Peyer's patch (tissue), 4 donors: Measurements from ENCODE around the gene FOSL1. TPM values are rescaled to one million over a fixed set of nuclear protein-coding genes. Genes with fewer than 3 reads are reported as not detected.

Experiments used
- DNase-seq, 3 donors: peaks; one replicate each; pipeline ENCODE4 v3.0.0-alpha.2; 2017 to 2019
- H3K27ac ChIP-seq, 4 donors: fragments of 200-600 bp; sonication (generic); one replicate each; pipeline ENCODE4 v1.5.1; 2016 to 2019
- H3K27me3 ChIP-seq, 2 donors: fragments of 200-600 bp; sonication (generic); one replicate each; pipeline ENCODE4 v1.5.1; 2019
- H3K36me3 ChIP-seq, 3 donors: fragments of 200-600 bp; sonication (generic); one replicate each; pipeline ENCODE4 v1.5.1; 2016 to 2019
- H3K4me1 ChIP-seq, 4 donors: fragments of 200-600 bp; sonication (generic); one replicate each; pipeline ENCODE4 v1.5.1; 2016 to 2019
- H3K4me3 ChIP-seq, 4 donors: fragments of 200-600 bp; sonication (generic); 1 replicate in 3 of 4; 2 replicates in 1 of 4; pipeline ENCODE4 v1.5.1; 2016 to 2019; ENCODE audit warnings: mild to moderate bottlenecking in 1 of 4
- H3K9me3 ChIP-seq, 4 donors: fragments of 200-600 bp; sonication (generic); one replicate each; pipeline ENCODE4 v1.5.1; 2016 to 2019; ENCODE audit warnings: mild to moderate bottlenecking in 1 of 4
- CTCF ChIP-seq, 6 experiments: fragments of 450-650 bp in 4 of 6; fragments of 200-600 bp in 2 of 6; sonication (generic) in 1 of 6; IDR thresholded peaks; one replicate each; pipeline ENCODE4 v1.5.1; 2017 to 2019; ENCODE audit warnings: antibody characterized with exemption in 6 of 6, mild to moderate bottlenecking in 3 of 6, moderate library complexity in 1 of 6
- POLR2A ChIP-seq, 2 donors: fragments of 450-650 bp; IDR thresholded peaks; one replicate each; pipeline ENCODE4 v1.5.1; 2017; ENCODE audit warnings: antibody characterized with exemption in 2 of 2, mild to moderate bottlenecking in 2 of 2, moderate library complexity in 2 of 2
- total RNA-seq, 4 donors: library from RNA; depleted of rRNA; stranded (reverse); fragments of >200 nt; gene quantifications; one replicate each; pipeline ENCODE4 v1.1.0, GENCODE V29; 2016

Gene FOSL1
- total RNA-seq, 4 donors from 2014 or later: 1.5 to 7.4 (median 1.7) TPM; not detected in 1

- no peaks in the 10 kb centered on the region for H3K9me3 ChIP-seq
- no peaks in the 10 kb centered on the region for H3K27me3 ChIP-seq
- peaks cover 0 to 18% (median 0%) of the 10 kb centered on the region in 3 donors for H3K36me3 ChIP-seq
- peaks cover 2 to 42% (median 21%) of the 10 kb centered on the region in 4 donors for H3K4me1 ChIP-seq
- TF ChIP-seq POLR2A (IDR thresholded peaks at IDR 0.05) (no peak), CTCF (IDR thresholded peaks at IDR 0.05) (no peak)
- peak overlapping the region; percentile 94 to 99 (median 97) for H3K4me3 ChIP-seq
- peak overlapping the region in 3 of 4 donors; percentile 15 to 98 (median 86) for H3K27ac ChIP-seq
- no peak for DNase-seq
Observed at GRCh38 chr11:65920372-65920802, 20.2 kb upstream of the FOSL1 start.

GRCh38 chr11:65919573-65920371 is 19.6 kb upstream of the FOSL1 start:
- peak; percentile 63 to 74 (median 69) for DNase-seq
- Histone ChIP-seq H3K9me3 (no peaks in the 10 kb centered on the region), H3K4me3 (peak overlapping the region; percentile 94 to 99 (median 97)), H3K36me3 (peaks cover 0 to 18% (median 0%) of the 10 kb centered on the region in 3 donors), H3K4me1 (peaks cover 2 to 48% (median 21%) of the 10 kb centered on the region in 4 donors), H3K27ac (peak overlapping the region; percentile 83 to 98 (median 90)), H3K27me3 (no peaks in the 10 kb centered on the region)
- no peak for TF ChIP-seq POLR2A (IDR thresholded peaks at IDR 0.05)
- no peak for TF ChIP-seq CTCF (IDR thresholded peaks at IDR 0.05)

- peak; percentile 99 to 100 (median 99) for DNase-seq
- H3K9me3 ChIP-seq: no peaks in the 10 kb centered on the region
- H3K4me3 ChIP-seq: peak within 1 kb of the TSS; percentile 94 to 99 (median 97)
- peaks cover 2 to 48% (median 21%) of the 10 kb centered on the region in 4 donors for H3K4me1 ChIP-seq
- no peaks in the 10 kb centered on the region for H3K27me3 ChIP-seq
- peak in 2 of 6 experiments; percentile 6 to 44 for TF ChIP-seq CTCF (IDR thresholded peaks at IDR 0.05)
- peak; percentile 40 to 56 for TF ChIP-seq POLR2A (IDR thresholded peaks at IDR 0.05)
- H3K27ac ChIP-seq: peak within 1 kb of the TSS; percentile 88 to 100 (median 95)
- peaks cover 0 to 18% (median 0%) of the 10 kb centered on the region in 3 donors for H3K36me3 ChIP-seq
Observed at GRCh38 chr11:65919141-65919572, 19.0 kb upstream of the FOSL1 start, which contains the start of gene DRAP1. Gene DRAP1 (plus strand): TSS chr11:65919426. CDS start chr11:65919502, 76 bp downstream.

GRCh38 chr11:65918211-65919140 is 18.3 kb upstream of the FOSL1 start, which contains the start of gene C11orf68:
Gene C11orf68 (minus strand): TSS chr11:65919062. CDS start chr11:65919031, 31 bp downstream.
- DNase-seq: no peak
- peak within 1 kb of the TSS; percentile 88 to 100 (median 95) for H3K27ac ChIP-seq

More at GRCh38 chr11:65918211-65919140, 18.3 kb upstream of the FOSL1 start, which contains the start of gene C11orf68:
- H3K4me1 ChIP-seq: peaks cover 2 to 48% (median 21%) of the 10 kb centered on the region in 4 donors
- no peaks in the 10 kb centered on the region for H3K27me3 ChIP-seq
- H3K9me3 ChIP-seq: no peaks in the 10 kb centered on the region
- H3K4me3 ChIP-seq: peak within 1 kb of the TSS; percentile 94 to 99 (median 97)
- peak in 1 of 2 donors; percentile 12 for TF ChIP-seq POLR2A (IDR thresholded peaks at IDR 0.05)
- no peak for TF ChIP-seq CTCF (IDR thresholded peaks at IDR 0.05)
- H3K36me3 ChIP-seq: peaks cover 0 to 18% (median 0%) of the 10 kb centered on the region in 3 donors
